Fibroblast of the conjunctiva (primary cell): Measurements from ENCODE around the gene TET1.
"Not testable (repeated sequence)": the region's sequence is repeated elsewhere in the genome, so short reads cannot be mapped to it uniquely, and the experiment has no call there.

Experiments
- DNase-seq: peaks from one replicate; pipeline ENCODE4 v3.0.0-alpha.2; 2010; ENCODE audit warnings: low read depth

TET1 gene

GRCh38 chr10:68611227-68611626, 51.1 kb downstream of the TET1 start:
- DNase-seq, result no peak

DNA sequence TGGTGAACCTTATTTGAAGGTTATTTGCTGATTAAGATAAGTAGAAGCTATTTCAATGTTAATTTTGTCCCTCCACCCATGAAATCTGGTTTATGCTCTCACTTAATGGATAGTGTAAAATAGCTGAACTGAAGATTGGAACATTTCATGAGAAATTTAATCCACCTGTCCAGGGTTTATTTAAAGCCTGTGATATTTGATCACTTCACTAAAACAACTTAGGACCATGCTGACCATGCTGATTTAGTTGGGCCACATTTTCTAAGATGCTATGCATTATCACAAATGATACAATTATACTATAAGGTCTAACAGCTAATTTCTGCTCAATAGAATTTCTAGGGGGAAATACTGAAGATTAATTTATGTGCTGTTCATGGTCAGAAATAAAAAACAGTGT, 53.8 kb downstream of the TET1 start:
- not testable (repeated sequence) for DNase-seq

DNA sequence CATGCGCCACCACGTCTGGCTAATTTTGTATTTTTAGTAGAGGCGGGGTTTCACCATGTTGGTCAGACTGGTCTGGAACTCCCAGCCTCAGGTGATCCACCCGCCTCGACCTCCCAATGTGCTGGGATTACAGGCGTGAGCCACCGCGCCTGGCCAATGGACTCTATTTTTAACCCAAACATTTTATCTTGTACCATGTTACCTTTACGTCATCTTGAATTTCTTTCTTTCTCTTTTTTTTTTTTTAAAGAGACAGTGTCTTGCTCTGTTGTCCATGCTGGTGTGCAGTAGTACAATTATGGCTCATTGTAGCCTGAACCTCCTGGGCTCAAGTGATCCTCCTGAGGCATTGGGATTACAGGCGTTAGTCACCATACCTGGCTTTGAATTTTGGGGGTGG, 57.6 kb downstream of the TET1 start:
- DNase-seq, result not testable (repeated sequence)

GRCh38 chr10:68618234-68618633, 58.1 kb downstream of the TET1 start:
- no peak for DNase-seq

DNA sequence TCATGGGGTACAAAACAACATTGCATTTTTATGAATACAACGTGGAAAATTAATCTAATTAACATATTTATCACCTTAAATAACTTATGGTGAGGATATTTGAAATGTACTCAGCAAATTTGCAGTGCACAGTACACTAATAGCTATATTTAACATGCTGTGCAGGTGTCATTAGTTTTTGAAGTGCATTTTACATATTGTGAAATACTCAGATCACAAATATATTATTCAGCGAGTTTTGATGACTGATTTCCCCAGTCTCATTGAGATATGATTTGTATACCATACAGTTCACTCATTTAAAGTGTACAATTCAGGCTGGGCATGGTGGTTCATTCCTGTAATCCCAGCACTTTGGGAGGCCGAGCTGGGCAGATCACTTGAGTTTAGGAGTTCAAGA, 59.5 kb downstream of the TET1 start:
- no peak for DNase-seq

DNA sequence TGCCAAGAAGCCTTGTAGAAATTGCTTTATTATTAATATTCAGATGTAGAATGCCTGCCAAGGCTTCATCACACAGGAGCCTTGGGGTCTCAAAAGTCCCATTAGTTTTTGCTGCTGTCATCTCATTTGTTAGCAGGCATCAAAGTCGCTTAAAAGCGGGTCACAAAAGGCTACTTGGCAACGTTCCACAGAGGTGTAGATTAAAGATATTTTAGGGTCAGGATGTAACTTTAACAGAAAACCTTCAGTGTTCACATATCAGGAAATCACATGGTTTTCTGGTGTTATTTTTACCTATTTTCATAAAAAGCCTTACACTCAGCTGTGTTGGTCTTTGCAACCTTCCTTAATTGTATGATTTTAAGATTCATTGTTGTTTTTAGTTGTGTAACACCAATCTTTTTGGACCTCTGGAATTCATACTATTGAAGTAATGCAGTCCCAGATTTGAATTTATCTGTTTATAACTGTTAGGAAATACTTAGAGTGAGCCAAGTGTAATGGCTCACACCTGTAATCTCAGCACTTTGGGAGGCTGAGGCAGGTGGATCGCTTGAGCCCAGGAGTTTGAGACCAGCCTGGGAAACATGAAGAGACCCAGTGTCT, 65.3 kb downstream of the TET1 start:
- no peak for DNase-seq

DNA sequence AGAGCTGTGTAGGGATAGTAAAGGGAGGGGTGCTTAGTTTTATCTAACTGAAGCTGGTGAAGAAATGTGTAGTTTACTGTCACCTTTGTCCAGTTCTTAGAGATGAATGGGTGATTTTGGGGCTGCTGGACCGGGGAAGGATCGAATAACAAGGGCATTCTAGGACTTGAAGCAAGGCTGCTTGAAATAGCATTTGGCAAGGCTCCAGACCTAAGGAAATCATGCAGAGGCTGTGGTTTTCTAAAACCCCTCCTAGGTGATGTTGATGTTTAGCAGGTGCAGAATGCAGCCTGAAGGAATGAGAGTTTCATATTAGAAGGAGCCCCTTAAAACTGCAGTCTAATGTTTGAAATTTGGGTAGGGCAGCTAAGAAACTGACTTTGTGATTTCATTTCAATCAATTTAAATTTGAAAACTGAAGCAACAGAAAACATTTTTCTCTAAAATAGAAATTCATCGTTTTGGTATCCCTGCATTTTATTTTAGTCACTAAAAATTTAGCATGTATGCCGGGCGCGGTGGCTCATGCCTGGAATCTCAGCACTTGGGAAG, 68.5 kb downstream of the TET1 start:
- no peak for DNase-seq

GRCh38 chr10:68632271-68632560, 72.1 kb downstream of the TET1 start:
- not testable (repeated sequence) for DNase-seq

GRCh38 chr10:68633281-68633680, 73.1 kb downstream of the TET1 start:
- DNase-seq, result no peak

- no peak for DNase-seq
Measured at GRCh38 chr10:68633816-68634466, 73.8 kb downstream of the TET1 start.

GRCh38 chr10:68636335-68636734, 76.2 kb downstream of the TET1 start:
- no peak for DNase-seq

GRCh38 chr10:68643550-68643949, 83.4 kb downstream of the TET1 start:
- not testable (repeated sequence) for DNase-seq

DNA sequence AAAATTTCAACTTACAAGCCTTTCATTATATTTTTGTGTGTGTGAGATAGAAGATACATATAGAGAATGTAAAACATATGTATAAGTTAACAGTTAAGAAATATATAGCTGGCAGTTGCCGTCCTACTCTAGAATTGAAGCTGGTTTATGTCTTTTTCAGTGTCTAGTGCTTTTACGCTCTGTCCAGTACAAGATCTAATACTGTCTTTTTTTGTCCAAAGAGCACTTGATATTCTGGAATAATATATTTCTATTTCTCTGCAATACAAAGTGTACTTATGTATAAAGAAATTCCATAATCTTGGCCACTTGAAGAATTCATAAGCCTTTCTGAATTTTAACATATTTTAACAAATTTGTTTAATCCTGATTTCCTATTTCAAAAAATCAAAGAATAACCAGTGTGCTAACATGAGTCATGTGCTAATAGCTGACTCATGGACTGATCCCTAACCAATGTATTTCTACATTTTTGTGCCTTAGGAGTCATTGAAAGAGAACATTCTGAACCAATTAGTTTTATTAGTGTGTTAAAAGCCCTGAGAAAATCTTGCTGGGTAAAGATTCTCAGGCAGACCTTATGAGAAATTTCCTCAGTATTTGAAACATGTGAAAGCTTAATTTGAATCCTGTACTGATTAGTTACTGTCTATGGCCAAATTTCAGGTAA, 87.7 kb downstream of the TET1 start:
- peak; percentile 79 for DNase-seq

DNA sequence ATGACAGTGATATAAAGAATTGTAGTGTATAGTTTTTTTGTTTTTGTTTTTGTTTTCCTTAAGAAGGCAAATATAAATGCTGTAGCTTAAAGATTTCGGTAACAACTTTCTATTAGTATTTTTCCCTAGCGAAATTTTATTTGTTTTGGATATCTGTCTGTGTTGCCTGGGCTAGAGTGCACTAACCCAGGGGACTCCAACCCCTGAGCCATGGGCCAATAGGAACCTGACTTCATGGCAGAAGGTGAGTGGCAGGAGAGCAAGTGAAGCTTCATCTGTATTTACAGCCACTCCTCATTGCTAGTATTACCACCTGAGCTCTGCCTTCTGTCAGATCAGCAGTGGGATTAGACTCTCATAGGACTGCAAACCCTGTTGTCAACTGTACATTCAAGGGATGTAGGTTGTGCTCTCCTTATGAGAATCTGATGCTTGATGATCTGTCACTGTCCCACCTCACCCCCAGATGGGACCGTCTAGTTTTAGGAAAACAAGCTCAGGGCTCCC, 95.5 kb downstream of the TET1 start:
- no peak for DNase-seq

GRCh38 chr10:68665841-68666240, 105.7 kb downstream of the TET1 start:
- peak; percentile 13 for DNase-seq

DNA sequence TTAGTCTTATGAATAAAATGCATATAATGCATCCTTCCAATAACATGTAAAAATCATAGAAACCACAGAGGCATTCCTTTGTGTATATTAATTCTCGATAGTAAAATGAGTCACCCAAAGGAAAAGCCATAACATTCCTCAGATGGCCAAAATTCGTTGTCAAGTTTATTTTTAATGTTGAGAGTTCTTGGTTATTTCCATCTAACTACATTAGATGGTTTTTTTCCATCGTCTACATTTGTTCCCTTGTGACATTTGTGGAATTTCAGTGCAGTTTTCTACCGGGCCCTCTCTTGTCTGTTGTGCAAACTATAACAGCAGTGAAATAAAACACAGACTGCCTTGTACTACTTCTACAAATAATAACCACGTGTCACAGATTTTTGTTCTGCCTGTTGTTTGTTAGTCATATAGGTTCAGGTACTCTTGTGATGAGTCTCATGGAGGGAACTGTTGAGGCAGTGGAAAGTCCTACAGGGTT, 106.2 kb downstream of the TET1 start:
- DNase-seq, result peak; percentile 71

DNA sequence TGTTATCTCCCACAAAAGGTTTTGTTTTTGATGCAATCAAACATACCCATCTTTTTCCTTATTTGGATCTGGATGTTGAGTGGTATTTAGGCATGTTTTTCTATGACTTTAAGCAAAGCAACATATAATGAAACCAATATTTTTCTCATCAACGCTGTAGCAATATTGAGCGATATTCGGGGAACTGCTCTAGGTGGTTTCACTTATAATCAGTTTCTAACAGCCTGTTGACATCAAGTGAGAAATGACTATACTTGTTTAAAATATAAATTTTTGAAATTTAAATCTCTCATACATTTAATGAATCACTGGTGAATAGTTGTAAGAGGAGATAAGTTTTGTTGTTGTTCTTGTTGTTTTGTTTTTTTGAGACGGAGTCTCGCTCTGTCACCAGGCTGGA, 108.1 kb downstream of the TET1 start:
- DNase-seq, result no peak

DNA sequence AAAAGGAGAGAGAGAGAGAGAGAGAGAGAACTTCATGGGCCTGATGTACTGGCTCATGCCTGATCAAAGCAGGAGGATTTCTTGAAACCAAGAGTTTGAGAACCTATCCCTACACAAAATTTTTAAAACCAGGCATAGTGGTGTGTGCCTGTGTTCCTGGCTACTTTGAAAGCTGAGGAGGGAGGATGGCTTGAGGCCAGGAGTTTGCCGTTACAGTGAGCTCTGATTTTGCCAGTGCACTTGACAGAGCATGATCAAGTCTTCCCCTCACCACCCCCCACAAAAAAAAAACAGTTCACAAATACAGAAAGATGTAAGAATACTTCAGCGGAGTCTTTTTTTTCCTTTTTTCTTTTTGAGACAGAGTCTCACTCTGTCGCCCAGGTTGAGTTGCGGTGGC, 108.8 kb downstream of the TET1 start:
- DNase-seq, result no peak

GRCh38 chr10:68684413-68684812, 124.3 kb downstream of the TET1 start:
- DNase-seq, result no peak

DNA sequence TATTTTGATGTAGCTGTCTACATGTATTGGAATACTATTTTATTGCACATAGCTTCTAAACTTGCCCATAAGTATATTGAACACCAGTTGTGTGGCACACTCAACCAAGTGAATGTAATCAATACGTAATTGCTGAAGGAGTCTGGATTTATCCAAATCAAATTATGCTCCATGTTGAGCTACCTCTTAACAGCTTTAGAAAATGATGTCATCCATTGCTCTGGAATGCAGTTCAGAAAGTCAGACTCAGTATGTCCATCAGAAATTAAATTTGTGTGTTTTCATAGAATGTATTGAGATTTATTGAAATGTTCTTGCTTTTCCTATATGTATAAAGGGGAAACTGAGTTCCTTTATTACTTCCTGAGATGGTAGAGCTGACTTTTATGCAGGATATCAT, 135.9 kb downstream of the TET1 start:
- no peak for DNase-seq

DNA sequence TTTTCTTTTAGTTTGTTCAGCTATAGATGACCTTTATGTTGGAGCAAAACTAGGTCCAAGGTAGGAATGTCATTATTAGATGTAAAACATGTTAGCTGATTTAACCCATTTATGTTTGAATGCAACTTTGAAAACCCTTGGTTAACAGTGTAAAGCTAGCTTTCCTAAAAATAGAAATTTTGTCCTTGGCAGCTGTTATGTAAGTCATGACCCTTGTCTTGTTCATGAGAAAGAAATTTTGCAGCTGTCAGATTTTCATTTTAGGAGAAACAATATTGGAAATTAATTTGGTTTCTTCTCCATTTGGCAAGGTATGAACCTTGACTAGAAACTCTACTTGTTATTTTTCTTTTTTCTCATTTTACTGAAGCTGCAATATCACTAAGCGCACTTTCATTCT, 137.0 kb downstream of the TET1 start:
- DNase-seq, result no peak

GRCh38 chr10:68700197-68700596, 140.1 kb downstream of the TET1 start:
- no peak for DNase-seq

- DNase-seq, result no peak
Measured at GRCh38 chr10:68705548-68705947, 145.4 kb downstream of the TET1 start.
